ENCODE data around the gene NACC1. TPM values are rescaled to one million over a fixed set of nuclear protein-coding genes. Genes with fewer than 3 reads are reported as not detected.
A peak's percentile ranks its signal among the peaks of the same experiment; 100 is the strongest.

NACC1 gene
- total and polyA plus RNA-seq, 2 of the 13 experiments (the other 11 are each of a cell fraction or from before 2014, with no cell fraction given) = 31.8 to 42.3 TPM

DNA sequence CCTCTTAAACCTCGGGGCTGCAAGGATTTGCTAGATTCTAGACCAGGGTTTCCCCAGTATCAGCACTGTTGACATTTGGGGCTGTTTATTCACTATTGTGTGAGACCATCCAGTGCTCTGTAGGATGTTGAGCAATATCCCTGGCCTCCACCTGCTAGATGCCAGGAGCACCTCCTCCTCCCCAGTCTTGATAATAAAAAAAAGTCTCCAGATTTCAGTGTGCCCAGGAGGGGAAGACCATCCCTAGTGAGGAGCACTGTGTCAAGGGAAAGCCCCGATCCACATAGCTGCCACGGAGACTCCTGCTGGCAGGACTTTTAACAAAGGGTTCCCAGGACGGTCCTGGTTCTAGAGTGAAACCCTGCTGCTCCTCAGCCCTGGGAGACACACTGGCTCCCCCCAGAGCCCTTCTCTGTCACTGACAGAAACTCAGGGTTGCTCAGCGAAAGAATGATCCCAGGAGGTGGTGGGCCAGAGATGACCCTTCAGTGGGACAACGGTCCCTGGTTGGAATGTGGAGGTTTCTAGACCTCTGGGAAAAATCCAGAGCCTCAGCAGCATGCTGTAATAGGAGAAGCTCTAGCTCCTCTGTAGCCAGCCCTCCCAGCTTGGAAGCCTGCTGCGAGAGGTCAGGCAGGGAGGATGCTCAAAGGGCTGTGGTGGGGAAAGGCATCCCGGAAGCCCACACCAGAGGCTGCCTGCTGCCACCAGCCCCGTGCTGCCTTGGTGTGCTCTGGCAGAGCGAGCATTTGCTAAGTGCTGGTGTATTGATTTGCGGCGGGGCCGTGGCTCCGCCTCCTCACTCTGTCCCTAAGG lies 35.7 kb upstream of the NACC1 start (continued):
- TF ChIP-seq, protein P1, sequence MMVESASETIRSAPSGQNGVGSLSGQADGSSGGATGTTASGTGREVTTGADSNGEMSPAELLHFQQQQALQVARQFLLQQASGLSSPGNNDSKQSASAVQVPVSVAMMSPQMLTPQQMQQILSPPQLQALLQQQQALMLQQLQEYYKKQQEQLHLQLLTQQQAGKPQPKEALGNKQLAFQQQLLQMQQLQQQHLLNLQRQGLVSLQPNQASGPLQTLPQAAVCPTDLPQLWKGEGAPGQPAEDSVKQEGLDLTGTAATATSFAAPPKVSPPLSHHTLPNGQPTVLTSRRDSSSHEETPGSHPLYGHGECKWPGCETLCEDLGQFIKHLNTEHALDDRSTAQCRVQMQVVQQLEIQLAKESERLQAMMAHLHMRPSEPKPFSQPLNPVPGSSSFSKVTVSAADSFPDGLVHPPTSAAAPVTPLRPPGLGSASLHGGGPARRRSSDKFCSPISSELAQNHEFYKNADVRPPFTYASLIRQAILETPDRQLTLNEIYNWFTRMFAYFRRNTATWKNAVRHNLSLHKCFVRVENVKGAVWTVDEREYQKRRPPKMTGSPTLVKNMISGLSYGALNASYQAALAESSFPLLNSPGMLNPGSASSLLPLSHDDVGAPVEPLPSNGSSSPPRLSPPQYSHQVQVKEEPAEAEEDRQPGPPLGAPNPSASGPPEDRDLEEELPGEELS (CRISPR knock-in tag; IDR thresholded peaks at IDR 0.05) = no peak
- TF ChIP-seq RBM22 (optimal IDR thresholded peaks at IDR 0.05; ENCODE audit: low read length) (peak; percentile 68), ZNF7 (CRISPR knock-in tag; IDR thresholded peaks at IDR 0.05) (no peak), KLF6 (CRISPR knock-in tag; IDR thresholded peaks at IDR 0.05) (no peak), FOXA3 (CRISPR knock-in tag; IDR thresholded peaks at IDR 0.05) (0 out of 2 replicates have a peak, but pooled peaks have one; percentile 41), ETV5 (CRISPR knock-in tag; IDR thresholded peaks at IDR 0.05; ENCODE audit: borderline replicate concordance) (no peak), ZNF614 (CRISPR knock-in tag; IDR thresholded peaks at IDR 0.05; ENCODE audit: borderline replicate concordance) (0 out of 2 replicates have a peak, but pooled peaks have one; percentile 24), PAXIP1 (CRISPR knock-in tag; conservative IDR thresholded peaks at IDR 0.05) (no peak), SMC3 (IDR thresholded peaks at IDR 0.05; ENCODE audit: low read length) (no peak; the same call in 1 of the 2 replicates), MLXIP (CRISPR knock-in tag; IDR thresholded peaks at IDR 0.05; ENCODE audit: borderline replicate concordance) (no peak), IKZF4 (CRISPR knock-in tag; IDR thresholded peaks at IDR 0.05; ENCODE audit: borderline replicate concordance, low read depth, not compliant biosample characterization) (no peak), ZFP82 (CRISPR knock-in tag; IDR thresholded peaks at IDR 0.05; ENCODE audit: borderline replicate concordance) (no peak), PRPF4 (IDR thresholded peaks at IDR 0.05; ENCODE audit: low read depth, low read length, poor library complexity, severe bottlenecking) (no peak), ZBTB42 (CRISPR knock-in tag; IDR thresholded peaks at IDR 0.05) (no peak), HOXA5 (CRISPR knock-in tag; IDR thresholded peaks at IDR 0.05) (no peak)
- TF ChIP-seq, protein P2, sequence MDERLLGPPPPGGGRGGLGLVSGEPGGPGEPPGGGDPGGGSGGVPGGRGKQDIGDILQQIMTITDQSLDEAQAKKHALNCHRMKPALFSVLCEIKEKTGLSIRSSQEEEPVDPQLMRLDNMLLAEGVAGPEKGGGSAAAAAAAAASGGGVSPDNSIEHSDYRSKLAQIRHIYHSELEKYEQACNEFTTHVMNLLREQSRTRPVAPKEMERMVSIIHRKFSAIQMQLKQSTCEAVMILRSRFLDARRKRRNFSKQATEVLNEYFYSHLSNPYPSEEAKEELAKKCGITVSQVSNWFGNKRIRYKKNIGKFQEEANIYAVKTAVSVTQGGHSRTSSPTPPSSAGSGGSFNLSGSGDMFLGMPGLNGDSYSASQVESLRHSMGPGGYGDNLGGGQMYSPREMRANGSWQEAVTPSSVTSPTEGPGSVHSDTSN (CRISPR knock-in tag; IDR thresholded peaks at IDR 0.05) = no peak

Measured in HepG2 (cell line).